Right lobe of liver (tissue), 6 donors: ENCODE measurements around the gene SLC29A3. TPM values are rescaled to one million over a fixed set of nuclear protein-coding genes. Genes with fewer than 3 reads are reported as not detected.

Source experiments
- ATAC-seq, 4 donors: fragments of 200-7000 bp; cut with Tn5 transposase; one replicate each; pipeline ENCODE4 v1.9.1; 2020; ENCODE audit warnings: mild to moderate bottlenecking in 4 of 4, moderate library complexity in 4 of 4
- DNase-seq, 3 donors: peaks; one replicate each; pipeline ENCODE4 v3.0.0-alpha.2; 2020
- H3K27ac ChIP-seq, 3 donors: fragments of 200-600 bp; one replicate each; pipeline ENCODE4 v1.8.0; 2022
- H3K27me3 ChIP-seq, 2 donors: fragments of 200-600 bp; one replicate each; pipeline ENCODE4 v1.8.0; 2022
- H3K36me3 ChIP-seq, 4 donors: fragments of 200-600 bp; sonication (generic) in 1 of 4; one replicate each; pipeline versions ENCODE4 v1.5.1 to v1.8.0; 2017 to 2022; ENCODE audit warnings: control low read depth in 1 of 4
- H3K4me1 ChIP-seq, 4 donors: fragments of 200-600 bp; sonication (generic) in 1 of 4; one replicate each; pipeline versions ENCODE4 v1.5.1 to v1.8.0; 2017 to 2022; ENCODE audit warnings: control low read depth in 1 of 4
- H3K4me3 ChIP-seq, 3 donors: fragments of 200-600 bp; one replicate each; pipeline ENCODE4 v1.8.0; 2022
- H3K9me3 ChIP-seq, 4 donors: fragments of 200-600 bp; sonication (generic) in 1 of 4; one replicate each; pipeline versions ENCODE4 v1.5.1 to v1.8.0; 2017 to 2022; ENCODE audit warnings: control low read depth in 1 of 4
- CTCF ChIP-seq, 4 donors: fragments of 200-600 bp in 3 of 4; fragments of 450-650 bp in 1 of 4; IDR thresholded peaks; one replicate each; pipeline versions ENCODE4 v1.5.1 to v1.8.0; 2016 to 2022; ENCODE audit warnings: antibody characterized with exemption in 4 of 4, mild to moderate bottlenecking in 2 of 4
- POLR2A ChIP-seq: fragments of 450-650 bp; IDR thresholded peaks from one replicate; pipeline ENCODE4 v1.6.1; 2017; ENCODE audit warnings: antibody characterized with exemption, mild to moderate bottlenecking
- WGBS: methylation state at CpG from one replicate; pipeline ENCODE4 v1.1.6; 2018; ENCODE audit warnings: low coverage, low lambda C conversion rate; ENCODE audit not compliant: insufficient coverage; ENCODE audit errors: missing lambda C conversion rate; 5-methylcytosine and 5-hydroxymethylcytosine counted together
- intact Hi-C, 2 donors: fragments of 100-400 bp; cut with DNase I; formaldehyde crosslinking; loops; one replicate each; pipeline versions ENCODE4 v1.11.2 to v1.14.1; 2022
- total RNA-seq, 6 experiments: library from RNA; depleted of rRNA in 2 of 6; stranded (reverse); fragments of >200 nt in 2 of 6; fragmentation: NEBNext Ultra II Directional in 3 of 6; extraction: Animal tissue kit (Norgen Biotek cat#: 25700) in 3 of 6; gene quantifications; one replicate each; pipeline versions ENCODE4 v1.1.0 to v1.2.4, GENCODE V29; 2016 to 2023
- donor health status: DM: no; HTN: yes; CAD: no.
- donor health status: DM: no; HTN: no; CAD: no.
- donor health status: DM: no; HTN: no; CAD: no.
- donor health status: DM: no; HTN: yes; CAD: no.
- donor health status: DM: no; HTN: yes; CAD: no.

SLC29A3 gene
- total RNA-seq, 6 experiments from 2014 or later: 5.7 to 17.4 (median 7.7) TPM

GRCh38 chr10:71390921-71391690 is 72.0 kb downstream of the SLC29A3 start:
- Histone ChIP-seq H3K9me3 (no peaks in the 10 kb centered on the region), H3K4me3 (no peak overlapping the region), H3K27me3 (no peaks in the 10 kb centered on the region), H3K36me3 (no peaks in the 10 kb centered on the region), H3K4me1 (no peaks in the 10 kb centered on the region), H3K27ac (no peak overlapping the region)
- intact Hi-C loops: loop anchor here in 1 of 2 donors (5.0 to 10.0 kb wide), 3 partner anchors 181 to 424 kb away; no protein-coding TSS in a partner anchor
- TF ChIP-seq CTCF (IDR thresholded peaks at IDR 0.05) (no peak), POLR2A (no peak)
- ATAC-seq (no peak), DNase-seq (peak in 1 of 3 donors; percentile 40)
- WGBS: 43% methylated on average over 1 of the region's 3 CpGs

- ATAC-seq: peak in 3 of 4 donors; percentile 48 to 62 (median 60)
- intact Hi-C loops: loop anchor here in 1 of 2 donors (5.0 to 10.0 kb wide), 3 partner anchors 181 to 423 kb away; no protein-coding TSS in a partner anchor
Observed at GRCh38 chr10:71391701-71392100, 72.6 kb downstream of the SLC29A3 start.

GRCh38 chr10:71392292-71392691 is 73.2 kb downstream of the SLC29A3 start:
- no peak overlapping the region for H3K4me3 ChIP-seq
- ATAC-seq (no peak), DNase-seq (no peak)
- TF ChIP-seq POLR2A (no peak), CTCF (IDR thresholded peaks at IDR 0.05) (no peak)
- H3K27ac ChIP-seq: no peak overlapping the region
- H3K27me3 ChIP-seq: no peaks in the 10 kb centered on the region
- 20% methylated on average over 1 of the region's 1 CpG for WGBS
- H3K4me1 ChIP-seq: peaks cover 0 to 4% (median 0%) of the 10 kb centered on the region in 4 donors
- H3K36me3 ChIP-seq: no peaks in the 10 kb centered on the region
- no peaks in the 10 kb centered on the region for H3K9me3 ChIP-seq
- intact Hi-C loops: loop anchor here in 1 of 2 donors (5.0 to 10.0 kb wide), 3 partner anchors 180 to 423 kb away; no protein-coding TSS in a partner anchor

More at GRCh38 chr10:71391701-71392100, 72.6 kb downstream of the SLC29A3 start:
- Histone ChIP-seq H3K36me3 (no peaks in the 10 kb centered on the region), H3K27me3 (no peaks in the 10 kb centered on the region), H3K4me3 (no peak overlapping the region), H3K9me3 (no peaks in the 10 kb centered on the region), H3K27ac (no peak overlapping the region), H3K4me1 (no peaks in the 10 kb centered on the region)
- 79% methylated on average over 5 of the region's 5 CpGs for WGBS
- TF ChIP-seq POLR2A (no peak), CTCF (IDR thresholded peaks at IDR 0.05) (no peak)
- peak in 2 of 3 donors; percentile 33 to 50 for DNase-seq

- no peak overlapping the region for H3K27ac ChIP-seq
- intact Hi-C loops: loop anchor here in 1 of 2 donors (5.0 to 10.0 kb wide), 3 partner anchors 179 to 422 kb away; no protein-coding TSS in a partner anchor
- peaks cover 0 to 11% (median 0%) of the 10 kb centered on the region in 4 donors for H3K4me1 ChIP-seq
- WGBS: 76% methylated on average over 7 of the region's 16 CpGs
- H3K36me3 ChIP-seq: no peaks in the 10 kb centered on the region
- no peak for ATAC-seq
- H3K9me3 ChIP-seq: no peaks in the 10 kb centered on the region
- TF ChIP-seq POLR2A: no peak
- TF ChIP-seq CTCF (IDR thresholded peaks at IDR 0.05): no peak
- peak in 1 of 3 donors; percentile 27 for DNase-seq
- H3K27me3 ChIP-seq: no peaks in the 10 kb centered on the region
- no peak overlapping the region for H3K4me3 ChIP-seq
Observed at GRCh38 chr10:71392791-71393781, 74.0 kb downstream of the SLC29A3 start.
